Colon (tissue), 2 donors: ENCODE data around the gene PRADC1.

Experiments
- FAIRE-seq: peaks from 2 replicates; lab custom pipeline; 2012; peaks lifted over from hg19 to GRCh38; lab: Jason Lieb, UNC
- donor health status: control.
- donor health status: control.

PRADC1 gene

DNA sequence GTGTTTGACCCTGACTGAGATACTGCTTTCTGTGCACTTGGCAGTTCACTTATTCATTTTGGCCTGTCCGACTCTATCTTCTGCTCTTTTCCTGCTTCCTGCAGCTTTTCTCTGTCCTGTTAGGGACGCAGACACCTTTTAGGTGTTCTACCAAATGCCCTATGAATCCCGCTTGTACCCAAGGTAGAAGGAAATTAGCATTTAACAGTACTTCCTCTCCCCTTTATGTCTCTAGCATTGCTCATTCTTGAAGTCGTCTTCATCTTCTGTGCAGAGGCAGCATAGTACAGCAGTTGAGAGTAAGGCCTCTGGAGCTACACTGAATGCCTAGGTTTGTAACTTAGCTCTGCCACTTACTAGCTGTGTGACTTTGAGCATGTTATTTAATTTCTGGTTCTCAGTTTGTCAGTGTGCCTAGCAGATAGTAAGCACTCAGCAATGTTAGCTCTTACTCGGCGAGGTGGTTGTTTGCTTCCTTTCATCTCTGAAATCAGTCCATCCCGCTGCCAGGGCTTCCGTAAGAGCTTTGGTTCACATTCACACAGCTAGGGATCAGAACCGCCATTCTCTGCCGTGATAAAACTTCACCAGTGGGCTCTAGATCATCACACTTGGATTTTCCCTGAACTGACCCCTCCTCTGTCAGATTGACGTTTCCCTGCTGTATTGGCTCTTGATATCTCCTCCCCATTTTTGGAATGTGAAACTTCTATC is 2.4 kb upstream of the PRADC1 start:
- no peak for FAIRE-seq

DNA sequence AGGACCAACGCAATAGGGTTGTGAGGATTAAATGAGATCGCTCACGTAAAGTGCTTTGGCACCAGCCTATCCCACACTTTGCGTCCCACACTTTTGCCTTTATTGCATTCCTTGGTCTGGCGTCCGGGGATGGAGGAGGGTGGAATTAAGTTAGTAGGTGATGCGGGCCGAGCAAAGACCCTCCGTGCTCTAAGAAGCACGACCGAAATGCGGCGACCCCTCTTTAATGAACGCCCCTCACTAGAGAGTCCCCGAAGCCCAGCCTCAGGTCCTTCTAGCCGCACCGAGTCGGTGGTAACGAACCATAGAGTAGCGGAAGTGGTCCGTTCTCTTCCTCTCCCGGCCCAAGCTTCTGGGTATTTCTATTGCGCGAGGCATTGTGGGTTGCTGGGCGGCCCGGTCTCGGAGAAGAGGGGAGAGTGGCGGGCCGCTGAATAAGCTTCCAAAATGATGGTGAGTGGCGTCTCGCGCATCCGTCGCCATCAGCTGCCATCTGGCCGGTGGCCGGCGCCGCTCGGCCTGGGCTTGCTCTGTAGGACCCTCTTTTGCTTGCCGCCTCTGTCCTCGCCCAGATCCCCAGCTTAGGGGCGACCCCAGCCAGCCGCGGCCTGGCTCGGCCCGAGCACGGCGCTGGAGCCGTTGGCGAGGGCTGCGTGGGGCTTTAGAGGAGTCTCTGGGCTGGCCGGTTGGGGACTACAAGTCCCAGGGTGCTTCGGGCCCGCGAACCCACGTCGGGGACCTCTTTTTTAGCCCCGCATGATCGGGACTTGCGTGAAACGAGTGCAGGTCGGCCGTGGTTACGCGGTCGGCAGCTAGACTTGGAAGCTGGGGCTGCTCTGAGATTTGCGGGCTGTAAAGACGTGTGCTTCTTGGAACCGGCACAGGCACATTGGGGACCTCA is 1.1 kb upstream of the PRADC1 start, which contains the start of gene CCT7:
TSS of gene CCT7 (plus strand) at position 377 of the 901 bp plus-strand sequence. CDS start at position 448, 71 bp downstream.
- FAIRE-seq: no peak

DNA sequence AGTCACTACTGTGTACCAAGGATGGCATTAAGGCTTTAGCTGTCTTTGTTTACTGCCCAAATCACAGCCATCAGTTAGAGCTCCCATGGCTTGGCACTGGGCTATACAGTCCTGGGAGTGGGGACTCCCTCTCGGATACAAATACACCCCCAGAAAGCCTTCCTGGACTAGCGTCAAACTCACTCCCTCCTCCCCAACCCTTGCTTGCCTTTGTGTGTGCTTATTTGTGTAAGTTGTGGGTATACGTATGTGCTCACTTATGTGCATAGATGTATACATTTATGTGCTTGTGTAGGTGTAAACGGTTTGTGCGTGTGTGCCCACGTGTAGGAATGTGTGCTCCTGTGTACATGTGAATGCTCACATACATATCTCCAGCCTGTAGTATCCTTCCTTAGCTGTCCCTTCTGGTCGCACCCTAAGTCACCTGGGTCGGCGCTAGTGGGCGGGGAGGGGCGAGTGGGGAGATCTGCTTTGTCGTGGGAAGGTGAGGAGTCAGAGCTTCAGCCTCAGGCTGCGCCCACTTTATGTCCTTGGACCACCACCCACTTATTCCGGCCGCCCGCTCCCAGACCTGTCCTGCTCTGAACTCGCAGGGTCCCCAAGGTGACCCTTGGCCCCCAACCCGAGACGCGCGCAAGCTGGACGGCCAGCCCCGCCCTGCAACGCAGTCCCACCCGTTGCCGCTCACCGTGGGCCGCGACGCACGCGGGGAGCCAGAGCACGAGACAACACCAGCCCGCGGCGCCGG is 461 bp downstream of the PRADC1 start:
- no peak for FAIRE-seq

DNA sequence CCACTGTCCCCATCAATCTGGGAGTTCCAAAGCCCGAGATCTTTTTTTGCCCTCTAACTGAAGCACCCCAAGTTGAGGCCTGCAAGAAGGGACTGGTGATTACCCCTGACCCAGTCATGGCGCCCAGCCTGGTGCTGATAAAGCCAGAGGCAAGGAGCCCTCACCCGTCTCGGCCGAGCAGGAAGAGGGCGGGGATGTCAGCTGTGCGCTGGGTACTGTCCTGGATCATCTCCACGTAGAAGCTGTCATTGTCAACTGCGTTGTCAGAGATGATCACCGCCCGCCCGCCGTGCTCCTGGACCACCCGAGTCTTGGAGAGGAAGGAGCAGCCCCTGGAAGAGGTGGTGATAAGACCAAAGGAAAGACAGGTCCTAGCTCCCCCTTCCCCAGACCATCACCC is 4.4 kb downstream of the PRADC1 start:
- no peak for FAIRE-seq

DNA sequence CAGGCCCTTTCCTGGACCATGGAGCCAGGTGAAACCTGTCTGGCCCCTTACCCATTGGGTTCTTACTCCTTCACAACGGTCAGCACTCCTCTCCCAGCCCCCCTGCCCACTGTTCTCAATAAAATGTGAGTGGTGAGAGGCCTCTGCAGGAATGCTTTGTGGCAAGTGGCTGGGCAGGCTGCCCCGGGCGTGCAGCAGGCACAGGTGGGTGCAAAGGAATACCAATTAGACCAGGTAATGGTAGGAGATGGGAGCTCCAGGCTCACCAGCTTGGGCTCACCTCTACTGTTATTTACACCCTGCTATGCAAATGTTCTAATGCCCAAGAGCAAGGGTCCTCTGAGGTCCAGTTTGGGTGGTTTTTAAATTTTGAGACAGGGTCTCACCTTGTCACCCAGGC is 6.0 kb downstream of the PRADC1 start:
- FAIRE-seq: no peak

DNA sequence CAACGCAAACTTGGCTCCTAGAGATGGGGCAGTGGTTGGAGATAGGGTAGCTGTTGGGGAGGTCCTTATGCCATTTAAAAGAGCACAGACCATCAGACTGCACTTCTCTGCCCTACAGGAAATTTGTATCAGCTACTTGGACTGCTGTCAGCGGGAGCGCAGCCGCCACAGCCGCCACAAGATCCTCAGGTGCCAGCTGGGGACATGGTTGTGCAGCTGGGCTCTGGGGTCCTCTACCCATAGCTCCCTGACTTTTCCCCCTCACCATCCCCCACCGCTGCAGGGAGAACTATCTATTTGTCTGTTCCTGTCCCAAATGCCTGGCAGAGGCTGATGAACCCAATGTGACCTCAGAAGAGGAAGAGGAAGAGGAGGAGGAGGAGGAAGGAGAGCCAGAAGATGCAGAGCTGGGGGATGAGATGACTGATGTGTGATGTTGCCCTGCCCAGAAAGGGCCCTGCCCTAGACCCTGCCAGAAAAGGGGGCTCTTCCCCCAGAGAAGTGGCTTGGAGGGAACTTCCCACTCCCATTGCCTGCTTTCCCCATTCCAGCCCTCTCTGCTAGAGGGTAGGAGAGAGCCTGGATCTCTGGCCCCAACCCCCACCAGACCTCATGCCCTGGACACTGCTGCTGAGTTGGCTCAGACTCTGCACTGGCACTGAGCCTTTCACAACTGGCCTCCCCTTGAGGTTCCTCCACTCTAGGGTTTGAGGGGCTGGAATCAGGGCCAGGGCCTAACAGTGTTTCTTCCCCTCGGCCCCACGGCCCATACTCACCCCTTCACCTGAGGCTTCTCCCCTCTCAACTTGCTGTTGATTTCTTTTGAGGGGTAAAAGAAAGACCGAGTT is 7.3 kb downstream of the PRADC1 start:
- FAIRE-seq: no peak

DNA sequence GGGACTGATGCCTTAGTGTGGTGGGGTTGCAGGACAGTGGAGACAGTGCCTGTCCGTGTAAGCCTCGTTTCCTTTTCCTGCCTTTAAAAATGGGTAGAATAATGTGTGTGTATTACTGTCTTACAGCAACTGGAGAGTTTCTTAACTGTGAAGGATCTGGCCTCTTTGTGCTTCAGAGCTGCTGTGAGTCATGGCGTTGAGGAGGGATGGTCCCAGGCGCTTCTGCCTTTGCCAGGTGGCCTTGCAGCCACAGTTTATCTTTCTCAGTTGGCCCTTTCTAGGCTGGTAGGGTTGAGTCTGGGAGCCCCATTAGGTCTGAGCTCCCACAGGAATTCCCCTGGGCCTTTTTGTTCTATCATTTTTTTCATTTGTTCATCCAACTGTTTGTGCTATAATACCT is 9.2 kb downstream of the PRADC1 start:
- FAIRE-seq: no peak

DNA sequence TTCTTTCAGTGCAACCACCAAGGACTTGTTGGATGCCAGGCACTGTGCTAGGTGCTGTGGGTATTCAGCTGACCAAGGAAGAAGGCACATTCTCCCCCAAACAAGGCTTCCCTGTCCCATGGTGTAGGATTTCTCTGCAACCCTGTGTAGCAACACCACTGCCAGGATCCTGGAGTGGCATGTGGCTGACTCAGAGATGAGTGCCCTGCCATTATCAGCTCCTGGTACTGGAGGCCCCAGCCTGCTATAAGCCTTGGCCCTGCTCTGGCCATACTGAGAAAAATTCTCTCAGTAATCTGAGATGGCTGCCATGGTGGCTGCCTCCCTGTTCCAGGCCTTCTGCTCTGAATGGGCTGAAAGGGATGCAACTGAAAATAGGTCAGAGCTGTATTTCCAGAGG is 14.7 kb downstream of the PRADC1 start:
- no peak for FAIRE-seq

DNA sequence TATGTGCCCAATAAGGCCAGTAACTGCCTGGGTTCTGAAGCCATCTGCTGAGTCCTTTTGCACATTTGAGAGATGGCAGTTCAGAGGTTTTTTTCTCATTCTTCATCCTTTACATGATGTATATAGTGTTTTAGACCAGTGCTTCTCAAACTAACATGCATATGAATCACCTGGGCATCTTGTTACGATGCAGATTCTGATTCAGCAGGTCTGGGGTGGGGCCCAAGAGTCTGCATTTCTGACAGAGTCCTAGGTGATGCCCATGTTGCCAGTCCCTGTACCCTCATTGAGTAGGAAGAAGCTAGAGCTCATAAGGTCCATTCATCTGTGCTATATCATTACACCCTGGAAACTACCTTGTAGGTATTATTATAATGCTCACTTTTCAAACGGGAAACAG is 15.2 kb downstream of the PRADC1 start:
- FAIRE-seq: no peak

DNA sequence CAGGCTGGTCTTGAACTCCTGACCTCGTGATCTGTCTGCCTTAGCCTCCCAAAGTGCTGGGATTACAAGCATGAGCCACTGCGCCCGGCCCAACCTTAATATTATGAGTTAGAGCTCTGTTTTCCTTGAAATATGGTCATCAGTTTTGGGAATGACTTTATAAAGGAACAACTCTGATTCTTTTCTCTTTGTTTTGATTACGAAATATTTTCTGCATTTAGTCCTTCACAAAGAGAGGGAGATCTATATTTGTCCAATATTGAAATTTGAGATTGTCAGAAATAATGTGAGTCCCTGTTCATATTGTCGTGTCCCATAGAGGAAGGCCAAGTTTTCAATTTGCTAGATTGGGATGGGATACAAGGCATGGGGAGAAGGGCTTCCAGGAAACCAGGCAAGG is 15.9 kb downstream of the PRADC1 start:
- FAIRE-seq: no peak

DNA sequence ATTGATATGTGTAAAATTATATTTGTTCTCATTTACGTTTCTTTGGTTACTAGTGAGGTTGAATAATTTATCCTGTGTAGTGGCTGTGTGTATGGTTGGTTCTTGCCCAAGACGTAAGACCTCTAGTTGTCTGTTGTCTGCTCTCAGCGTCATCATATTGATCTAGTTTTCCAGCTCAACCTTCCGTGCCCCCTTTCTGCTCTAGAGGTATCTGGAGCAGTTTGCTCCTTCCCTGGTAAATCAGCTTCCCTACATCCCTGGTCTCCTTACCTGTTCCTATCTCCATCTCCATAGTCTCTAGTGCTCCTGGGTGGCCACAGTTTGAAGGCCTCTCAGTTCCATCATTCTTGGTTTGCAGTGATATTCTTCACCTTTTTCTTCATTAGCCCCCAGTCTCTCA is 17.8 kb downstream of the PRADC1 start:
- no peak for FAIRE-seq

DNA sequence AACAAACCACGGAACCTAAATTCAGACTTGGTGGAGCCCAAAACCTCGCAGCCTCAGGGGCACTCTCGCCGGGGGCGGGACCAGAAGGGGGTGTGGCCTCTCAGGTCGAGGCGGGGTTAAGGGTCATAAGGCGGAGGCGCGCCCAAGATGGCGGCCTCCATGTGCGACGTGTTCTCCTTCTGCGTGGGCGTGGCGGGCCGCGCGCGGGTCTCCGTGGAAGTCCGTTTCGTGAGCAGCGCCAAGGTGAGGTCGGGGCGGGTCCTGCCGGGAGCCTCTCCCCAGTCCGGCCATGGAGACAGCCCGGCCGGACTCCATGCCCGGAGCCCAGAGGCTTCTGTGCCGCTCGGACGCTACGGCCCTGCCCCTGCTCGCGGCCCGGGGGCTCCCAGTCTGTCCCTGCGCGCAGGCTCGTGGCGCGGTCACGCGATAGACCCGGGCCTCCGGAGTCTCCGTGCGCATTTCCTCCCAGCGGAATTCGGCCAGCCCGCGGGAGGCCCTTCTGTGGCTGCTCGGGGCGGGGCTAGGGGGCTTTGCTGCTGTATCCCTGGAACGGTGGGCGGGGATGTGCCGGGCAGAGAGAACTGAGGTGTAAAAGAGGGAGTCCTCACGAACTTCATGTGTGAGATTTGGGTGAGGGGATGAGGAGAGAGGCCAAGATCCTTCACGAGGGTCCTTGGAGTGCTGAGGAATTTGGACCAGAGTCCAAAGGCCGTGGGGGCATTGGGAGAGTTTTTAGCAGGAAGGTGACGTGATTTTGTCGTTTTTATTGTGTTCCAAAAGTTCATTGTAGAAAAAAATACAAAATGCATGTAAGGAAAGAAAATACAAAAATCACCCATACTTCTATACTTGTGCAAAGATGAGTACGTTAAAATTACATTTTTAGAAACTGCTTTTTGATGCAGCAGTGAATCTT is 18.7 kb downstream of the PRADC1 start, which contains the start of gene SMYD5:
TSS of gene SMYD5 (plus strand) at position 126 of the 916 bp plus-strand sequence. CDS start at position 148, 22 bp downstream.
- no peak for FAIRE-seq

DNA sequence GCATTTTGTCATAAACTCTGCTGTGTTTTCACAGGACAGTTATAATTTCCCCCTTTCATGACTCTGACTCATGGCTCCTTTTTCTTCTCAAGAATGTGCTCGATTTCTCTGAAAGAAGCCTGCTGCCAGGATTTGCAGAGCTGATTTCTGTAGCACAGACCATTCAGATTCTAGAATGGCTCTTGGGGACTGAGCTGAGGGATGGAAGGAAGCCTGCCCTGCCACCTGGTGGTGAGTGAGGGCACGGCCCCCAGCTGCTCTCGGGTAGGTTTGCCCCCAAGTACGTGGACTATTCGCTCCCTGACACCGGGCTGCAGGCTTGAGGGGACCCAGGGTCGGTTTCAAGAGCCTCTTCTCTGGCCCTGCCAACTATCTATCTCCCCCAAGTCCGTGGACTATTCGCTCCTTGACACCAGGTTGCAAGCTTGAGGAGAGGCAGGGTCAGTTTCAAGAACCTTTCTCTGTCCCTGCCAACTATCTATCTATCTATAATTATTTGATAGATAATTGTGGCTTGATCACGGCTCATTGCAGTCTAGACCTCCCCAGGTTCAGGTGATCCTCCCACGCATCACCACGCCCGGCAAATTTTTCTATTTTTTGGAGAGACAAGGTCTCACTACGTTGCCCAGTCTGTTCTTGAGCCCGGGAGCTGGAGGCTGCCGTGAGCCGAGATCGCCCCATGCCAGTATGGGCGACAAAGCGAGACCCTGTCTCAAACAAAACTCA is 20.4 kb downstream of the PRADC1 start:
- no peak for FAIRE-seq

DNA sequence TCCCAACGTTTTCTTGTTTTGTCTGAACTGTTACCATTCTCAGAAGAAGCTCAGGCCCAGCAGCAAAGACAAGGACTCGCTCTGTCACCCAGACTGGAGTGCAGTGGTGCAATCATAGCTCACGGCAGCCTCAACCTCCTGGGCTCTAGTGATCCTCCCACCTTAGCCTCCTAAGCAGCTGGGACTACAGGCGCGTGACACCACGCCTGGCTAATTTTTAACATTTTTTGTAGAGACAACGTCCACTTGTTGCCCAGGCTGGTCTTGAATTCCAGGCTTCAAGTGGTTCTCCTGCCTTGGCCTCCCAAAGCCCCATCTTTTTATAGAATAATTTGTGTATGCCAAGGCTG is 21.0 kb downstream of the PRADC1 start:
- FAIRE-seq: no peak

DNA sequence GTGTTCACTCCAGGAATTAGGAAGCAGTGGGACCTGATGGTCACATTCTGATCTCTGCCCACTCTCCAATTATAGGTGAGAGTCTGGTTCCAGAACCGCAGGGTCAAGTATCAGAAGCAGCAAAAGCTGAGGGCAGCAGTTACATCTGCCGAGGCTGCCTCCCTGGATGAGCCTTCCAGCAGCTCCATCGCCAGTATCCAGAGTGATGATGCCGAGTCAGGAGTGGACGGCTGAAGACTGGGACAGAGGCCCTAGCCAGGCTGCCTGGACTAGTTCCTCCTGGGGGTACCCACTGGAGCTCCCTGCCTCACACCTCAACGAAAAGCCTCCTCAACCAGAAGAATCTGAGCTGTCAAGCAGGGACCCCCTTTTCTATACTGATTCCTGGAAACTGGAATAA is 22.3 kb downstream of the PRADC1 start:
- FAIRE-seq: no peak

DNA sequence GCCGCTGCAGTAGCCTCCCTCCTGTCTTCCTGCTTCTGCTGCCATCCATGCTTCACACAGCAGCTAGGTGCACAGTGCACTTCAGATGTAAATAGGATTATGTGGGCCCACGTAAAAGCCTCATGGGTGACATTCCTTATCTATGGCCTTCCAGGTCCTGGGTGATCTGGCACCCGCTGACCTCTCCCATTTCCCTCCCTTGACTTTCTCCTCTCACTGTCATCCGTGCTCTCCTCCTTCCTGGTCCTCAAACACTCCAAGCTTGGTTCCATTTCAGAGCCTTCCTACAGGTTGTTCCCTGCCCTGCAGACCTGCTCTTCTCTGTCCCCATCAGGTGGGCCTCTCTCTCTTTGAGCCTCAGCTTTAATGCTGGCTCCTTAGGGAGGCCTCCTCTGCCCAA is 23.0 kb downstream of the PRADC1 start:
- no peak for FAIRE-seq

DNA sequence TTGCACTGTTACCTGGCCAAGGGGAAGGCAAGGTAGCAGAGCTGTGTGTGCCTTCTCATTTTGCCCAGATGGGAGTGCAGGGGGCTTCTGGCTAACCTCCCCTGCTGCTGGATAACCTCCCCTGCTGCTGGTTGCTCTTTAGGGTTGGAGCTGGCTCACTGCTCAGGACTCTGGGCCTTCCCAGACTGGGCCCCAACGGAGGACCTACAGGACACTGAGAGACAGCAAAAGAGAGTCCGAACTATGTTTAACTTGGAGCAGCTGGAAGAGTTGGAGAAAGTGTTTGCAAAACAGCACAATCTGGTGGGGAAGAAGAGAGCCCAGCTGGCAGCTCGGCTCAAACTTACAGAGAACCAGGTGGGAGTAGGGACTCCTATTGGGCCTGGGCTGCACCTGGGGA is 24.8 kb downstream of the PRADC1 start:
- no peak for FAIRE-seq

DNA sequence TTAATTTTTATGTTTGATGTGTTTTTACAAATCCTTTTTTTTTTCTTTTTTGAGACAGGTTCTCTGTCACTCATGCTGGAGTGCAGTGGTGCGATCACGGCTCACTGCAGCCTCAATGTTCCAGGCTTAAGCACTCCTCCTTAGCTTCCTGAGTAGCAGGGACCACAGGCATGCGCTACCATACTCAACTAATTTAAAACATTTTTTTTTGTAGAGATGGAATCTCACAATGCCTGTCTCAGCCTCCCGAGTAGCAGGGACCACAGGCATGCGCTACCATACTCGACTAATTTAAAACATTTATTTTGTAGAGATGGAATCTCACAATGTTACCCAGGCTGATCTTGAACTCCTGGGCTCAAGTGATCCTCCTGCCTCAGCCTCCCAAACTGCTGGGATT is 27.4 kb downstream of the PRADC1 start:
- no peak for FAIRE-seq

DNA sequence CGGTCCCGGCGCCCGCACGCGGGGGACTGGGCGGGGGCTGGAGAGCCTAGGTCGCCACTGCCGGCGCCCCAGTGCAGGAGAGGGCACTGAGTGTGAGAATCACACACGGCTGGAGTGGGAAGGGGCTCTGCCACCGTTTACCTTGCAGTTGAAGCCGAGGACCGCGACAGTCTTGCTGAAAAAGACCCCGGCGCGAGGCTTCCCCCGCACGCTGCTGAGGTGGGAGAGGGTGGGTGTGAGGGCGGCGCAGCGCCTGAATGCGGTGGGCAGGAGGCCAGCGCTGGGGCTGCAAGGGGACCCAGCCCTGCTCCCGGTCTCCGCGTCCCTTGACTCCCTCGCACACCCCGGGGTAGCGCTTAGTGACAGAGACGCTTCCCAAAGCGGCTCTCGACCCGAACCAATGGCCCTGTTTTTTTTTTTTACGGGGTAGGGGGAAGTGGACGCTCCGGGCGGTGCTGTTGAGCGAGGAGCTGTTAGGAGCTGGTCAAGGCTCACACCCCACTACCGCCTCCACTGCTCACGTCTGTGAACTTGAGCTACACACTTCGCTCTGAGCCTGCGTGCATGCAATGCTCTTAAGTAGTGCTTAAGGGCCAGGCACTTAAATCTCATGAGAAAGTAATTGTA is 29.9 kb downstream of the PRADC1 start:
- FAIRE-seq: no peak
